Retinal pigment epithelial cell (primary cell): ENCODE measurements around the gene SERBP1.

ENCODE experiments used
- DNase-seq: peaks from one replicate; pipeline ENCODE4 v3.0.0-alpha.2; 2010; ENCODE audit warnings: low read depth
- H3K4me3 ChIP-seq: 2 replicates; pipeline ENCODE4 v1.5.1; 2011; ENCODE audit warnings: mild to moderate bottlenecking, low read length, control low read depth, moderate library complexity
- CTCF ChIP-seq: conservative IDR thresholded peaks from 2 replicates; pipeline ENCODE4 v1.5.1; 2011; ENCODE audit warnings: low read depth, low read length, control low read depth, inconsistent platforms

SERBP1 gene

GRCh38 chr1:67468066-67468718 lies 38.0 kb upstream of the SERBP1 start:
- TF ChIP-seq CTCF = no peak
- H3K4me3 ChIP-seq = no peak overlapping the region
- no peak for DNase-seq

GRCh38 chr1:67465375-67465774 lies 35.2 kb upstream of the SERBP1 start:
- no peak for TF ChIP-seq CTCF
- no peak overlapping the region for H3K4me3 ChIP-seq
- no peak for DNase-seq

GRCh38 chr1:67464746-67465145 lies 34.5 kb upstream of the SERBP1 start:
- H3K4me3 ChIP-seq = no peak overlapping the region
- no peak for TF ChIP-seq CTCF
- no peak for DNase-seq

- no peak overlapping the region for H3K4me3 ChIP-seq
- TF ChIP-seq CTCF = no peak
- DNase-seq = no peak
Observed at GRCh38 chr1:67464058-67464457, 33.9 kb upstream of the SERBP1 start.

- TF ChIP-seq CTCF = no peak
- no peak for DNase-seq
Observed at GRCh38 chr1:67463298-67463955, 33.2 kb upstream of the SERBP1 start.

GRCh38 chr1:67460676-67461500 lies 30.7 kb upstream of the SERBP1 start:
- no peak overlapping the region for H3K4me3 ChIP-seq
- no peak for DNase-seq
- TF ChIP-seq CTCF = no peak

More at GRCh38 chr1:67463298-67463955, 33.2 kb upstream of the SERBP1 start:
- H3K4me3 ChIP-seq = no peak overlapping the region
